Osteocyte (in vitro differentiated cells): ENCODE measurements around the gene ANK2. TPM values are rescaled to one million over a fixed set of nuclear protein-coding genes. Genes with fewer than 3 reads are reported as not detected.
A peak's percentile ranks its signal among the peaks of the same experiment; 100 is the strongest.

Experiments
- DNase-seq: peaks from one replicate; pipeline ENCODE4 v3.0.0; 2021; ENCODE audit warnings: mixed read lengths; ENCODE audit not compliant: unreplicated experiment; ENCODE audit errors: extremely low spot score
- H3K27ac Mint-ChIP-seq: one replicate; pipeline ENCODE4 v1.8.0; 2021; ENCODE audit warnings: mild to moderate bottlenecking, mixed read lengths; ENCODE audit not compliant: unreplicated experiment
- H3K27me3 Mint-ChIP-seq: one replicate; pipeline ENCODE4 v1.8.0; 2021; ENCODE audit warnings: mixed read lengths; ENCODE audit not compliant: unreplicated experiment
- H3K36me3 Mint-ChIP-seq: one replicate; pipeline ENCODE4 v1.8.0; 2021; ENCODE audit warnings: mixed read lengths; ENCODE audit not compliant: unreplicated experiment
- H3K4me1 Mint-ChIP-seq: one replicate; pipeline ENCODE4 v1.8.0; 2021; ENCODE audit warnings: mixed read lengths; ENCODE audit not compliant: unreplicated experiment
- H3K4me3 Mint-ChIP-seq: one replicate; pipeline ENCODE4 v1.8.0; 2021; ENCODE audit warnings: mild to moderate bottlenecking, moderate library complexity, mixed read lengths; ENCODE audit not compliant: unreplicated experiment
- H3K9me3 Mint-ChIP-seq: one replicate; pipeline ENCODE4 v1.8.0; 2021; ENCODE audit warnings: mixed read lengths; ENCODE audit not compliant: unreplicated experiment
- total RNA-seq: library from RNA; stranded (reverse); gene quantifications from 2 replicates; pipeline ENCODE4 v1.2.1, GENCODE V29; 2021
- TF ChIP-seq, protein P1 (sequence below): fragments of 200-600 bp; sonication (generic); IDR thresholded peaks from 2 replicates; pipeline ENCODE4 v1.5.0; 2021; ENCODE audit warnings: antibody characterized with exemption, mild to moderate bottlenecking, moderate library complexity

ANK2 gene
- total RNA-seq, 1 donor from 2014 or later, result 17.2 TPM

DNA sequence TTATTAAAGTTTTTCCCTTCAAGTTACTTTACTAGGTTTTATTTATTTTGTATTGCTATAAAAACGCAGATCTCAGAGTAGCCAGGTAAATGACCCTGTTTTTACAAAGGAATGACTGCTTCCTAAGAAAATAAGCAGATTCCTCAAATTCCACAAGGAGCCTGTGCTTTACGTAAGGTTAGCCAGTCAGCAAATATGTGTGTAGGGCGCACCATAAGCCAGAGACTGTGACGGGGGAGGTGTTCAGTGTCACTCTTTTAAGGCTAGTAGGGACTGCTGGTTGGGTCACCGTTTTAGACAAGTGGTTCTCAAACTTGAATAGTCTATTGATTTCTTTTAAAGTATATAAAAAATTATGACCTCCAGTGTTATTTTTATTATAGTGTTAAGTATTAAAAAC, 119.9 kb downstream of the ANK2 start:
- no peak for DNase-seq
- Mint-ChIP-seq H3K4me1 (peaks cover 37% of the 10 kb centered on the region), H3K36me3 (no peaks in the 10 kb centered on the region), H3K4me3 (no peak overlapping the region), H3K27ac (no peak overlapping the region), H3K27me3 (no peaks in the 10 kb centered on the region), H3K9me3 (no peaks in the 10 kb centered on the region)
- TF ChIP-seq, protein P1, sequence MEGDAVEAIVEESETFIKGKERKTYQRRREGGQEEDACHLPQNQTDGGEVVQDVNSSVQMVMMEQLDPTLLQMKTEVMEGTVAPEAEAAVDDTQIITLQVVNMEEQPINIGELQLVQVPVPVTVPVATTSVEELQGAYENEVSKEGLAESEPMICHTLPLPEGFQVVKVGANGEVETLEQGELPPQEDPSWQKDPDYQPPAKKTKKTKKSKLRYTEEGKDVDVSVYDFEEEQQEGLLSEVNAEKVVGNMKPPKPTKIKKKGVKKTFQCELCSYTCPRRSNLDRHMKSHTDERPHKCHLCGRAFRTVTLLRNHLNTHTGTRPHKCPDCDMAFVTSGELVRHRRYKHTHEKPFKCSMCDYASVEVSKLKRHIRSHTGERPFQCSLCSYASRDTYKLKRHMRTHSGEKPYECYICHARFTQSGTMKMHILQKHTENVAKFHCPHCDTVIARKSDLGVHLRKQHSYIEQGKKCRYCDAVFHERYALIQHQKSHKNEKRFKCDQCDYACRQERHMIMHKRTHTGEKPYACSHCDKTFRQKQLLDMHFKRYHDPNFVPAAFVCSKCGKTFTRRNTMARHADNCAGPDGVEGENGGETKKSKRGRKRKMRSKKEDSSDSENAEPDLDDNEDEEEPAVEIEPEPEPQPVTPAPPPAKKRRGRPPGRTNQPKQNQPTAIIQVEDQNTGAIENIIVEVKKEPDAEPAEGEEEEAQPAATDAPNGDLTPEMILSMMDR, result no peak

DNA sequence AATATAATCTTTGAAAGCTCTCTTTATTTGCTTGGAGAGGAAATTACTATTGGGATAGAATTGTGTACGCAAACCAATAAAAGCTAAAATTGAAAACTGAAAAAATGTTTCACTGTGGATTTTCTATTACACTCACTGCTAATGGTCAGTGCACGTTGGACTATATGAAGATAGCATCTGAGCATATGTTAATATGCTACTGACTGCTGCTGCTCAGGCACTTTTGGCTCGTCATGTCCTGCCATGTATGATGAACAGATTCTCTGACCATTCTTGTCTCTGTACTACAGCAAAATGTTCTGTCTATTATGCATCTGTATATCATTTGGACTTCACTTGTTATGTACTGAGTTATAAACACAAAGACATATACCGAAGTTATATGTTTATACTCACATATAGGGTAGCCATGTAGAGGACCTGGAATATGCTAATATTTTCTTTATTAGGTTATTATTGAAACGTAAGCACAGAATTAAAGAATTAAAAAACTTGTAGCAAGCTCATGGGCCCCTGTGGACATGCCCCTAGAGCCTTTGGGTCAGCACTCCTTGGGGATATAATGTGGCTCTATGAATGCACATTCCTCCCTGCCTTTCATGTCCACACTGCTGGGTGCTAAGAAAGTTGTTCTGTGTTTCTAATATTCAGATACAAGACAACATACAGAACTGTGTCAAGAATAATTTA, 120.8 kb downstream of the ANK2 start:
- Mint-ChIP-seq H3K9me3 (no peaks in the 10 kb centered on the region), H3K27me3 (no peaks in the 10 kb centered on the region), H3K4me1 (peaks cover 32% of the 10 kb centered on the region), H3K36me3 (no peaks in the 10 kb centered on the region), H3K27ac (peak overlapping the region; percentile 36), H3K4me3 (no peak overlapping the region)
- DNase-seq, result no peak
- TF ChIP-seq, protein P1, result no peak

DNA sequence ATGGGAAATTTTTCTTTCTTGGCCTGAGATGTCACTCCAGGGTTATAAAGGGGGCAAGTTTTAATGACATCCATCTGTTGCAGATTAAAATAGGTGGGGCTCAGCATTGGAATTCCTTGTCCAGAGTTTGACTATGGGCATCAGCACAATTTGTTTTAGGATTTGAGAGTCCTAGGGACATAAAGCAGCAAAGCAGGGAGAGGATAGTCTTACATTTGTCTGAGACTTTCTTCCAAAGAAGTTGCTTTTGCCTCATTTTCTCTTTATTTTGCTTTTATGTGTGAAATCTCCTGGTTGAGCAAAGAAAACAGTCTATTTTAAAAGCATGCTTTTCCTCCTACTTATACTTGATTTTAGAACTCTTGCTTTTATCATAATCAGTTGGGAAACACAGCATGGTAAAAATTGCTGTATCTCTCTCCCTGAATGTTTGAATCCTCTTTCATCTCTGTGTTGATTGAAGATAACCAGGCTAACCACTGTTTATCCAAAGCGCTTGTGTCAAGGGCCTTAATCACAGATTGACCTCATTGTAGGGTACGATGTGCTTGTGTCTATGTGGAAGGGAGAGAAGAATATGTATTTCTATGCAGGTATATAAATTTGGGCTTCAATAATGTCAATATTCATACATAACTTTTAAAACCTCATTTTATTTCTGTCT, 121.5 kb downstream of the ANK2 start:
- Mint-ChIP-seq H3K4me1 (peaks cover 29% of the 10 kb centered on the region), H3K4me3 (no peak overlapping the region), H3K27ac (peak overlapping the region; percentile 36), H3K9me3 (no peaks in the 10 kb centered on the region), H3K27me3 (no peaks in the 10 kb centered on the region), H3K36me3 (no peaks in the 10 kb centered on the region)
- no peak for DNase-seq
- TF ChIP-seq, protein P1, result no peak

DNA sequence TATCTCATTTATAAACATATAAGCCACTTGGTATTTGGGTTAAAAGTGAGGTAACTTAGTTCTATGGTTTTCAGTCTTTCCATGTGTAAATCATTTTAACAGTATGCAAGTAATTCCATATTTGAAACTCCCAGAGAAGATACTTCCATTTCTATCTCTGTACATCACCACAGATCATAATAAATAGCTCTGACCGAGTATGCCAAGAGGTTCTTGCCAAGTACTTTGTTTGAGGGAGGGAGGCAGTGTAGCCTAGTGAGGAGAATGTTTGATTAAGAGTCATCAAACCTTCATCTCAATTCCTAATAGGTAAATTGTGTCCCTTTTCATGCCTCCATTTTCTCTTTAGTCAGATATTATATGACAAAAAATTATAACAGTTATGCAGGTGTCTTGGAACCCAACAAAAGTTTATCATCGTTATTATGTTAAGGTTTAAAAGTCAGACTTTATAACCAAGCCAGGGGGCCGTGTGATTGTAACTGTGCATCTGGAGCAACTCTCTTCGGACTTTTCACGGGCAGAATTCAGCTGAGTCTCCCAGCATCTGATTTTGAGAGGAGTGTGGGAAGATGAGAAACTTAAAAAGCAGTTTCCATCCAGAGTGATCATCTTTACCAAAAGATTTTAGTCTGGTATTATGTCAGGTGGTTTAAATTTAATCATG, 123.8 kb downstream of the ANK2 start:
- Mint-ChIP-seq H3K4me3 (no peak overlapping the region), H3K4me1 (peaks cover 29% of the 10 kb centered on the region), H3K36me3 (no peaks in the 10 kb centered on the region), H3K27me3 (no peaks in the 10 kb centered on the region), H3K9me3 (no peaks in the 10 kb centered on the region), H3K27ac (no peak overlapping the region)
- TF ChIP-seq, protein P1, result no peak
- DNase-seq, result no peak

DNA sequence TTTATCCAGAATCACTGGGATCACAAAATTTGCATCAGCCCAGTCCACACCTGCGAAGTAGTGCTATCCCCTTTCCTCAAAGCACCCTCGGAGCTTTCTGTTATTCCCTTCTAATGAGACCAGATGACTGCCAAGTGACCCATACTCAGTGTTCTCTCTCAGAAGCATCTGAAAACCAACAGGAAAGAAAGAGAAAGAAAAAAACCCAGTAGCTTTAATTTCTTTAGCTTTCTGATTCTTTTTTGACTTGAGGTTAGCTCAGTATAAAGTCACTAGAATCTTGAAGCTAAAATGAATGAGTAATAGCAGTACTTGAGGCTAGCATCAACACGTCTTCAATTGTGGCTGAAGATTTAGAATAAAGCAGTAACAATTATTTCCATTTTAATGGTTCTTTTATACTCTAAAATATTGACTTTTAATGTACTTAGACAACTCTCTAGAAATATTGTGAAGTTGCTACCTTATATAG, 124.4 kb downstream of the ANK2 start:
- Mint-ChIP-seq H3K9me3 (no peaks in the 10 kb centered on the region), H3K4me1 (peaks cover 32% of the 10 kb centered on the region), H3K27ac (no peak overlapping the region), H3K36me3 (no peaks in the 10 kb centered on the region), H3K27me3 (no peaks in the 10 kb centered on the region), H3K4me3 (no peak overlapping the region)
- TF ChIP-seq, protein P1, result no peak
- DNase-seq, result no peak
